HG03025 (cell line): ENCODE results near the gene ANKMY1.
"Not testable (repeated sequence)": the region's sequence is repeated elsewhere in the genome, so short reads cannot be mapped to it uniquely, and the experiment has no call there.

Experiments
- ATAC-seq: cut with Tn5 transposase; IDR thresholded peaks from one replicate; pipeline ENCODE4 v1.9.1; 2021; ENCODE audit warnings: mild to moderate bottlenecking, moderate library complexity; ENCODE audit not compliant: unreplicated experiment, low FRiP score

ANKMY1 gene

DNA sequence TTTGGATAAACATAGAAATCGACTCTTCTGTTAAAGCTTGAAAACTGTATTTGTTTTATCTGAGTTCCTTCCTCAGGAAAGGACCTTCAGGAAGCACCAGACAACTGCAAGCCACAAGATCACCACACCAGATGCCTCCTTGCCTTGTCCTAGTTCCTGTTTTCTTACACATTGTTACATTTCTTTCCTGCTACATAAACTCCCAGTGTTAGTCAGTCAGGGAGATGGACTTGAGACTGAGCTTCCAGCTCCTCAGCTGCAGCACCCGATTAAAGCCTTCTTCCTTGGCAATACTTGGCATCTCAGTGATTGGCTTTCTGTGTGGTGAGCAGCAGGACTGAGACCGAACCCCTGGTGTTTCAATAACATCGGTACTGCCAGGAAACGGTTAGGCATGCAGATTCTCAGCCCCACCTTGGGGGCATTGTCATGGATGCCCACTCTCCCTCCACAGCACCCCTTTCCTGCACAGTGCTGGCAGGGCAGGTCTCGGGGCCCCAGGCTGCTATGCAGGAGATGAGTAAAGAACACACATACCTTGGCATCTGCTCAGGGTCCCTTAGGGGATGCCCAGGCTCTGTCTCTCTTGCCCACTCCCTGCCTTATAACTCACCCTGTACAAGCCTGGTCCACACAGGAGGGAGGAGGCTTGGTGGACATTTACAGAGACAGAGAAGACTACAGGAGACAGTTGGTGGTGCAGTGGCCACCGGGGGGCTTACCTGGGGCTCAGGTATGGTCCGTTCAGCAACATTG, 32.6 kb downstream of the ANKMY1 start:
- no peak for ATAC-seq

DNA sequence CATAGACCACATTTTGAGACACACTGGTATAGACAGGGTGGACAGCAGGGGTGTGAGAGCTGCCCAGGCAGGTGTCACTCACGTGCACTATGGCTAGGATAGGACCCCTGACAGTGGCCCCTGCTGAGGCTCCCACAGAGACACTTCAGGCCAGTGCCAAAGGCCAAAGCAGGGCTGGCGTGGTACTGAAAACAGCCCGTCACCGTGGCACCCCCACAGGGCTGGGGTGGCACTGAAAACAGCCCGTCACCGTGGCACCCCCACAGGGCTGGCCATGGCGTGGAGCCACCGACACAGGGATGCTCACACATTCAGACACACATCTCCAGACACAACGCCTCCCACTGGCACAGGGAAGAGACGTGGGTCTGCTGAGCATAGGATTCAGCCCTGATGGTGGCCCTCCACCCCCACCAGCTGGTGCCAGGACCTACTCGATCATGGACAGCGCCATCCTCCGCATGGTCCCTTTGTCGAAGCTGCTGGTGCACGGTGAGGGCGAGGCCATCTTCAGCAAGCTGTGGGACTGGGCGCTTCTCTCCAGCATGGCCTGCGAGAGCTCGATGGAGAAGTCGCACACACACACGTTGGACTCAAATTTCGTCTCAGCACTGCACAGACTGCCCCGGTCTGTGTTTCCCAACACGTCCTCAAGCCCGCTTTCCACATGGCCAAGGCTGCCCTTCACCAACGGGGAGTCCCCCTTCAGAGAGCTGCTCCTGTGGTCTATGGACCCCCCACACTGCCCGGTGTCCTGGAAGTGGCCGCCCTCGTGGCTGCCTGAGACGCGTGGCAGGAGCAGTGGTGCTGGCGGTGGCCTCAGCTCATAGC, 34.1 kb downstream of the ANKMY1 start:
- no peak for ATAC-seq

DNA sequence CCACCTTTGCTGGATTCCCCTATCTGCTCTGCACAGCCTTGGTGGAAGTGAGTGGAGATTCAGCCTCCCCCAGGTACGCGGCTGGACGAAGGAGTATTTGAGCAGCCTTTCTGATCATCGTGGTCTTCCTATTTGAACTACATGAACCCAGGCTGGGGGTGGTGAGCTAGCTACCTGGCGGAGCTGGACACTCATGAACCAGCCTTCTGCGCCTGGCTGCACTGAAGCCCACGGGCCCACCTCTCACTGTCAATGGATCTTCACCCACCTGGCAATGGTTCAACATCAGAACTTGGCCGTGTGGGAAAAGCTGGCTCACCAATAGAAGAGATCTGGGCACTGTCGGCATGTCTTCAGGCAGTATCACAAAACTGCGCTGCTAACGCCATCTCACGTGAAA, 35.4 kb downstream of the ANKMY1 start:
- no peak for ATAC-seq

DNA sequence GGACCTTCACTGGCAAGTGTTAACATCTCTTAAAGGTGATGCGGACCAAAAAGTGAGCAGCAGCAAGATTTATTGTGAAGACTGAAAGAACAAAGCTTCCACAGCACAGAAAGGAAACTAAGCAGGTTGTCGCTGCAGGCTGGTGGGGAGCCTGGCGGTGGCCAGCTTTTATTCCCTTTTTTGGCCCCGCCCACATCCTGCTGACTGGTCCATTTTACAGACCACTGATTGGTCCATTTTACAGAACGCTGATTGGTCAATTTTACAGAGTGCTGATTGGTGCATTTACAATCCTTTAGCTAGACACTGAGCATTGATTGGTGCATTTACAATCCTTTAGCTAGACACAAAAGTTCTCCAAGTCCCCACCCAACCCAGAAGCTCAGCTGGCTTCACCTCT, 35.9 kb downstream of the ANKMY1 start:
- ATAC-seq, result not testable (repeated sequence)

DNA sequence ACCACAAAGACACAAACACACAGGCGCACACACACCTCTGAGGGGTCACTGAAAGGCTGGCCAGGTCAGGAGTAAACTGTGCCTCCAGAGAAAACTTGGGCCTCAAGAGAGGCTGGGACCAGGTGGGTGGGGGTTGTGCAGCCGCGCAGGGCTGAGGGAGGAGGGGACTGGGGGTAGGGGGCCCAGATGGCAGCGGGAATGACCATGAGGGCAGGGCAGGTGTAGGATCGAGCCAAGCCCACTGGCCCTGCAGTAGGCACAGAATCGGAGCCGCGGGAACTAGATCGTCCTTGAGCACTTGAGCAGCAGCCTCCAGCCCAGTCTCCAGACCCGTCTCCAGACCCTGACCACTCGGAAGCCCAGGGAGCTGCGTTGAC, 36.8 kb downstream of the ANKMY1 start:
- ATAC-seq, result no peak

DNA sequence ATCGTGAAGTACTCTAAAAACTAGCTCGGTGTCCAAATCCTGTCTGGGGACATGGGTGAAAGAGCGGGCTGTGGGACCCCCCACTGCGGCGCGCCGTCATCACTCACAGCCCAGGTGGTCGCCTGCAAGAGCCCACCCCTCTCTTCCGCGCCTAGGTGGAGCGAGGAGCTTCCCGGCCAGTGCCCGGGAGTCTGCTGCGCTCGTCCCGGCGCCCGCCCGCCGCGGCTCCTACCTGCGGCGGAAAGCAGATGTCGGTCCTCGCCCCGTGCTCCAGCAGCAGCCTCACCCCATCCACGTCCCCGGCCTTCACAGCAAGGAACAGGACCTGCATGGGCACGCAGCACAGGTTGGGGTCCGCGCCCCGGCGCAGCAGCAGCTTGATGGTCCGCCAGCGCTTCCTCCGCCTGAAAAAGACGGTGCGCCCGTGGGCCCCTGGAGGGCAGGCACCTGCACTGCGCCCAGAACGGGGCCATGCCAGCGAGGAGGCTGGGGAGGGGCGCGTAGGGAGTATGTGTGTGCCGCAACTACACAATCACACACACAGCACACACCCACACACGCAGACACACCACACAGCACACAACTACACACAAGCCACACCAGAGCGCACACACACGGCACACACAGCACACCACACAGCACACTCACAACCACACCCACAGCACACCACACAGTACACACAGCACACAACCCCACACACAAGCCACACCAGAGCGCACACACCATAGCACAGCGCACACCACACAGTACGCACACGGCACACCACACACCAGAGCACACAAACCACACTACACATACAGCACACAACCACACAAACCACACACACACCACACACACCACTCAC, 37.4 kb downstream of the ANKMY1 start:
- no peak for ATAC-seq

DNA sequence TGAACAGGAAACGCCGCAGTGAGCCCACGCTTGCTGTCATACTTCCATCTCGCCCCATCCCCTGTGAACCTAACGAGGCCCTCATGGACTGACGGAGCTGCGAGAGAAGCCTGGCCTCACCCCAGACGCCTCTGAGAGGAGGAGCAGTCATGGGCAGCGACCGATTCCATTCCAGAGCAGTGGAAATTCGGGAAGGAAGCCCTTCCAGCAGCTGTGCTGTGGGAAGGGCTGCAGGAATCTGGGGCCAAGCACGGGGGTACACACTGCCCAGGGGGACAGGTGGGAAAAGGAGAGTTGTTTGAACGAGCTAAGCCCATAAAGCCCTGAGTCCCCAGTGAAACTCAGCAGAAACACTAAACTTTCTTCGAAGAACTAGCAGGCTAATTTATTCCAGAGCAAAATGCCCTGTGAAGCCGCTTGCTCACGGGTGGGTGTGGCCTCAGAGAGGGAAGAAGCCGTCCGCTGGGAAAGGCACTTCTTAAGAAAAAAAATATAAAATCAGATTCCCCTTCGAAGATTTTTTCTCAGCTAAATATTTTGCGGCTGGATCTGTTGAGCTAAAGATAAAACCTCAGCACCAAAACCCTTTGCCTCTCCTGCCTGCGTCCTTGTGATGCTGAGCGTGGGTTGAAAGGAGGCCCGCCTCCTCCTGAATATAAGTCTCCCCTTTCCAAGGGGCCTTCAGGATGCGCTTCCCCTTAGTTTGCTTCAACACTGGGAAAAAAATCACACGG, 38.2 kb downstream of the ANKMY1 start:
- no peak for ATAC-seq

DNA sequence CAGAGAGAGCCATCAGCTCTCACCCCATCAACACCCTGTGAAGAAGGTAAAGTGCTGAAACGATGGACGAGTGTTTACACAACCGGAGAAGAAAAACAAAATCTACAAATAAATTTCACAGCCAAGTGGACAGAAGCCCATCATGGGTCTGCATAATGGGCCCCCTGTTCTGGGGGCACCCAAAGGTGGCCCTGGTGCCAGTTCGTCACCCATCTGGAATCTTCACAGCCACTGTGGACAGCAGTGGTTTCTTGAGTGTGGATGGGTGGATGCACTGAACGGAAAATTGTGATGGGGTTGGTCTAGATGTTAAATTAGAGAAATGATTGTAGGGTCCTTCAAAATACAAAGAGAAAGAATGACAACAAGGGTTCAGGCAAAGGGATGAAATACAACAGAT, 38.8 kb downstream of the ANKMY1 start:
- no peak for ATAC-seq

DNA sequence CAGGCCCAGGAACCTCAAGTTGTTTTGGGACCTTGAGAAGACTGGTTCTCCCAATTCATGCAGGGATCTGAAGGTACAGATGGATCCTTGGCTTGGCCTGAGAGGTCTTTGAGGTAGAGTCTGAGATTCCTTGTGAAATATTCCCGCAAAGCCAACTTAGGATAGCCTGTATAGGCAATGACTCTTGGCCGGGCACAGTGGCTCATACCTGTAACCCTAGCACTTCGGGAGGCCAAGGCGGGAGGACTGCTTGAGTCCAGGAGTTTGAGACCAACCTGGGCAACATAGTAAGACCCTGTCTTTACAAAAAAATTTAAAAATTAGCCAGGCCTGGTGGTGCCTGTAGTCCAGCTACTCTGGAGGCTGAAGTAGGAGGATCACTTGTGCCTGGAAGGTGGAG, 40.4 kb downstream of the ANKMY1 start:
- ATAC-seq, result no peak

DNA sequence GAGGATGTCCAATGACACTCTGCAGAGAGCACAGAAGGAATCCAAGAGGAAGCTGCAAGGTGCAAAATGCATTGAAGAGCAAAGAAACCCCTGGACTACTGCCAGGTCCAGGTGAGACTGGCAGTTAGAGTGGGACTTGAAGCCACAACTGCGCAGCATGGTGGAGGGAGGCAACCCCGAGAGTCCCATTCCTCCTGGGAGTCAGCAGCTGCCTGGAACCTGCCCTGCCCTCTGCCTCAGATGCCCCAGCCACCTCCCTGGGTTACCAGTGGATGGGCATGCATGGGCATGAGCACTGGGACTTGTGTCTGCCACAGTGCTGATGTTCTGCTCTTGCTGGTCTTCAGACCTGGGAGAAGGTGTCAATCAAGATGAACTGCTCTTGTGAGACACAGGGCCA, 43.2 kb downstream of the ANKMY1 start:
- no peak for ATAC-seq

DNA sequence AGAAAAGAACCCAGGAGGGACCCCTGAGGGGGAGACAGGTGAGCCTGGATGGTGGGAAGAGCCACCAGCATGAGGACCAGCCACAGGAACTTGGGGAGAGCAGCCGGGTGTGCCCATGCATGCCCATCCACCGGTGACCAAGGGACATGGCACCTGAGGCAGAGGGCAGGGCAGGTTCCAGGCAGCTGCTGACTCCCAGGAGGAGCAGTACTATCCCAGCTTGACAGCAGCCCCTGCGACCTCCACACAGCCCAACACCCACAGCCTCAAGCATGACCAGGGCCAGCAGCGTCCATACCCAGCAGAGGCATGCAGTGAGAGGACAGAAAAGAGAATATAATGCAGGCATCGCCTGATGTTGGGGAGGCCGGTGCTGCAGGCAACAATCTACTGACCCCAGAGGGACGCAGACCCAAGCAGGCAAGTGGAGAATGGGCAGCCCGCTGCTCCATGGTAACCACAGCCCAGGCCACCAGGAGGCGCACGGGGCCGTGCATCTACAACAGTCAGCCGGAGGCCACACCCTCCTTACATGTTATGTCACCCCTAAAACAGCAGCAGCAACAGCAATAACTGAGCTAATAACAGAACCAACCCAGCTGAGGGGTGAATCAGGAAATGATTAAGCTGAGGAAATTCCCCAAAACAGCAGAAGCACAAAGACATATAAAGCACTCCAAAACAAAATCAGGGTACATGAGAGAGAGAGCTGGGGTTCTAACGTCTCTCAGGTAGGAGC, 44.1 kb downstream of the ANKMY1 start:
- ATAC-seq, result peak; percentile 81

DNA sequence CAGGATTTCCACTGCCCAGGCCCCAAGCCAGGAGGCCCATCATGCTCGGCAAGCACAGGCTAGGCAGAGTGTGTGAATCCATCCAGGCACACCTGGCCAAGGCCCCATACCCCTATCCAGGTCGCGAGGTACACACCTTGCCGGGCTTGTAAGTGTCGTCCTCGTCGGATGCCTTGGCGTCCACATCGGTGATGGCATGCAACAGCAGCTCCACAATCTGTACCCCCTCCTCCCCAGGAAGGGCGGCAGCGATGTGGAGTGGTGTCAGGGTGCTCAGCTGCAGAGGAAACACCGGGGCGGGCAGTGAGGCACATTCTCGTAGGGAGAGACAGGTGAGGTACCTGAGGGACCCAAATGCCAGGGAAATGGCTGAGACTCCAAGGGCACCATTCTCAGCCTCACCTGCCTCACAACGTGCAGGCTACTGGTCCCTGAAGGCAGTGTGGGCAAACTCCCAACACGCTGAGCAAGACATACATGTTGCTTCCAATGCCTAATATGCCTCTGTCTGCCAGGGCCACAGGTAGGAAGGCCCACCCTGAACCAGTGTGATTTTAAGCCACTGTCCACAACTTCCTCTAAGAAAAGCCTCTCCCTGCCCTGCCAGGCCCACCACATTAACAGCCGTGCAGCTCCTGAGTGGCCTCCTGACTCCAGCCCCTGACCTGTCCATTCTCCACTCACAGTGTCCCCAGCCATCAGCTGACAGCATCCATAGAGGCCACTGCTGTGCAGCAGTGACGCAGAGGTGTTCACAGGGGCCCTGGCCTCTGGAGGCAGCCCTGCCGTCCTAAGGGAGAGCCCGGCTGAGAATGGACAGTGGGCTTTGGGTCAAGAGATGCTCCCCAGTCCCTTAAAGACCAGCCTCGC, 44.9 kb downstream of the ANKMY1 start:
- no peak for ATAC-seq

DNA sequence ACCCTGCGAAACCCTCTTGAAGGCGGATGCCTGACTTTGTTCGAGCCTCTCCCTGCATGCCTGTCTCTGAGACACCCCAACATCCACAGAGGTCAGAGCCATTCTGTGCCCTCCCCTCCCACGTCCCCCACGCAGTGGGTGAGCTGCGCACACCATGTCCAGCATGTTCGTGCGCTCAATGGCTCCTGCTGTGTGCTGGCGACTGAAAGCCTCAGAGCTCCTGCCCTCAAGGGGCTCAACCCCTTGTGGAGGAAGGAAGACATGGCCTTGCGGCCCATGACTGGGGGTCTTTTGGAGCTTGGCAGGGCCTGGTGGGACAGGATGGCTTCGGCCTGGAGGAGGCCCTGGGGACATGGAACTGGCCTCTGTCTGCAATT, 45.7 kb downstream of the ANKMY1 start:
- no peak for ATAC-seq

DNA sequence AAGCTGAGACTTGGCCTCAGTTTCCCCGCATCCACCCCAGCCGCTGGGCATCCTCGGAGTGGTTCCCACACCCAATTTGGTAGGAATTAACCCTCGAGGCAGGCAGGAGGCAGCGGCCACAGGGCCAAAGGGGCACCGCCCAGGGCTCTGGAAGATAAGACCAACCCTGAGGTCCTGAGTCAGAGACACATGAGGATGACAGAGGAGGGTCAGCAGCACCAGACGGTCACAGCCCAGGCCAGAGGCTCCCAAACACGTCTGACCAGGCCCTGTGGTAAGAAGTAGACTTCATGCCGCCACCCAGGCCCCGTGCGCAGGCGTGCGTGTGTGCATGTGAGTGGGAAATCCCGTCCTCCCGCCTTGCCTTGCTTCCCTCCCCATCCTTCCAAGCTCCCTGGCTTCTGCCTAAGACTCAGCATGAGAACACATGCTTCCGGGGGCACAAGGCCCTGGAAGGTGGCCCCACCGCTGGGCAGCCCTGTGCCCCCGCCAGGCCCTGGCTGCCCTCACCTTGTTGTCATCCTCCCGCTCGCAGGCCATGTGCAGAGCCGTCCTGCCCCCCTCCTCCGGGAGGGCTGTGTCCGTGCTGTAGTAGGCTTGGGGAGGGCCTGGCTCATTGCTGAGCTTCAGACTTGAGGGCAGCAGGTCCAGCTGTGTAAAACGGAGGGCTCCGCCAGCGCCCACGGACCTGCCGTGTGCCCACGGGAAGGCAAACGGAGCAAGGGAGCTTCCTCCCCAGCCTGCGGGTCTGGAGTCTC, 46.3 kb downstream of the ANKMY1 start:
- no peak for ATAC-seq

DNA sequence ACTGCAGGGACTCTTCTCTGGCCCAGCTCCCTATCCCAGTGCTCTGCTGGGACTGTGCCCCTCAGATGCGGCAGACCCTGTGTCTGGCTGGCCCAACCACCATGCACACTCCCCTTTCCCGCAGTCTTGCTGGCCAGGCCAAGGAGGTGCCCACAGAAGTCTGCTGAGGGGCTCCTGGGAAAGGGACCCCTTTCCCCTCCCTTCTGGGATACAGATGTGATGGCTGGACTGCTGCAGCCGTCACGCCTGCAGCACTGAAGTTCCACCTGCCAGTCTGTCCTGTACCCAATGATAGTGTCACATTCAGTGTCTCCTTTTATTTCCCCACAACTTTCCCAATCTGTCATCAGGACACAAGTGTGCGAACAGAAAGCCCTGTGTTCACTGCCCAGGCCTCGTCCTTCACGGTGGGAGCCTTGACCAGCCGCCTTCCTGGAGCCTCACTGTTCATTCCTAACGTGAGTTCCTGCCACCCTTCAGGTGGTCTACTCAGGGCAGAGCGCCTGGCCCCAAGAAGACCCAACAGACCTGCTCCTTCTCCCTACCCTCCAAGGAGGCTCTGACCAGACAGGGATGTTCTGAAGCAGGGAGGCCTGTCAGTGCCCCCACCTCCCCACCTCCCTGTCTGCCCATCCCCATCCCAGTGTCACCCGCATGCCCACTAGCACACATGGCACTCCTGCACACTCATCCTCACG, 47.1 kb downstream of the ANKMY1 start:
- no peak for ATAC-seq

DNA sequence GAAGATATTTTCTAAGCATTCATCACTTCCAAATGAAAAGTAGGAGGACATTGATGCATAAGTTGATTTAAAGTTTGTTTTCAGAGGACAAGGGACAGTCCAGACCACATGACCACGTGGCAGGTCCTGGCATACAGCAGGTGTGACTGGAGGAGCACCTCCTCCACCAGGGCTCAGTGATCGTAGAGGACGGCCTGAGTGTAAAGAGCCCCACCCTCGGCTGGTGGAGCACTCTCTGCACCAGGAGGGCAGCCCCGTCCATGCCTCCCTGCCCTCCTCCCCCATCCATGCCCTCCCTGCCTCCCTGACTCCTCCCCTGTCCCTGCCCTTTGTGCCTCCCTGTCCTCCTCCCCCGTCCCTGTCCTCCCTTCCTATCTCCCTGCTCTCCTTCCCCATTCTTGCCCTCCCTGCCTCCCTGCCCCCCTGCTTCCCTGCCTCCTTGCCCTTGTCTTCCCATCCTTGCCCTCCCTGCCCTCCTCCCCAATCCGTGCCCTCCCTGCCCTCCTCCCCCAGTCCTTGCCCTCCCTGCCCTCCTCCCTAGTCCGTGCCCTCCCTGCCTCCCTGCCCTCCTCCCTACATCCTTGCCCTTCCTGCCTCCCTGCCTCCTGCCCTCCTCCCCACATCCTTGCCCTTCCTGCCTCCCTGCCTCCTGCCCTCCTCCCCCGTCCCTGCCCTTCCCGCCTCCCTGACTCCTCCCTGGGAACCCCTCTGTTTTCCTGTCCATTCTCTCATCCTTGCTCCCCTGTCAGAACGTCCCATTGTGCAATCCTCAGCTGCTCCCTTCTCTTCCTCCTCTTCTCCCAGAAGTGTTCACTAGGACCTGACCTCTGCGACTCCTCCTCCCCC, 47.9 kb downstream of the ANKMY1 start:
- ATAC-seq, result no peak
